WTC11 (cell line): ENCODE results near the gene FAM114A1. TPM values are rescaled to one million over a fixed set of nuclear protein-coding genes. Genes with fewer than 3 reads are reported as not detected.

ENCODE experiments used
- ATAC-seq: fragments of 200-7000 bp; cut with Tn5 transposase; 2 replicates; pipeline ENCODE4 v1.10.0; 2021; ENCODE audit warnings: mild to moderate bottlenecking, moderate library complexity
- CTCF ChIA-PET: fragments of 300-600 bp; sonication (Branson Sonifier 250); formaldehyde crosslinking; loops from one replicate; lab custom pipeline; 2021; ENCODE audit warnings: antibody characterized with exemption; lab: Charles Lee
- POLR2A ChIA-PET: fragments of 350-600 bp; sonication (Branson Sonifier 250); formaldehyde crosslinking; loops from one replicate; lab custom pipeline; 2021; ENCODE audit warnings: antibody characterized with exemption; lab: Charles Lee
- DNase-seq: peaks from one replicate; pipeline ENCODE4 v3.0.0; 2021; ENCODE audit warnings: low spot score
- H3K27ac Mint-ChIP-seq: 2 replicates; pipeline ENCODE4 v1.8.0; 2021; ENCODE audit warnings: mixed read lengths
- H3K27me3 Mint-ChIP-seq: 2 replicates; pipeline ENCODE4 v1.8.0; 2021; ENCODE audit warnings: low read depth, mild to moderate bottlenecking, moderate library complexity, mixed read lengths
- H3K36me3 Mint-ChIP-seq: 2 replicates; pipeline ENCODE4 v1.8.0; 2021; ENCODE audit warnings: mixed read lengths
- H3K4me1 Mint-ChIP-seq: 2 replicates; pipeline ENCODE4 v1.8.0; 2022; ENCODE audit warnings: mixed read lengths
- H3K4me3 Mint-ChIP-seq: 2 replicates; pipeline ENCODE4 v1.8.0; 2021; ENCODE audit warnings: mild to moderate bottlenecking, moderate library complexity, mixed read lengths
- H3K9me3 Mint-ChIP-seq: 2 replicates; pipeline ENCODE4 v1.8.0; 2021; ENCODE audit warnings: mixed read lengths
- ATF2 ChIP-seq: sonication (generic); formaldehyde crosslinking; IDR thresholded peaks from 2 replicates; pipeline ENCODE4 v1.8.1; 2022; ENCODE audit warnings: low read depth, missing genetic modification reagents, borderline replicate concordance
- CREM ChIP-seq: sonication (generic); formaldehyde crosslinking; IDR thresholded peaks from 2 replicates; pipeline ENCODE4 v1.8.1; 2022; ENCODE audit warnings: mild to moderate bottlenecking, missing genetic modification reagents, moderate library complexity
- ELF4 ChIP-seq: sonication (generic); formaldehyde crosslinking; IDR thresholded peaks from 2 replicates; pipeline ENCODE4 v1.8.1; 2022; ENCODE audit warnings: low read depth, mild to moderate bottlenecking, moderate library complexity, missing genetic modification reagents
- ESRRA ChIP-seq: sonication (generic); formaldehyde crosslinking; IDR thresholded peaks from 2 replicates; pipeline ENCODE4 v1.8.1; 2022; ENCODE audit warnings: mild to moderate bottlenecking, missing genetic modification reagents, borderline replicate concordance
- FOXP1 ChIP-seq: sonication (generic); formaldehyde crosslinking; IDR thresholded peaks from 2 replicates; pipeline ENCODE4 v1.8.0; 2022; ENCODE audit warnings: missing genetic modification reagents, mild to moderate bottlenecking, moderate library complexity, borderline replicate concordance
- GTF2I ChIP-seq: fragments of 250-450 bp; sonication (Bioruptor Pico); conservative IDR thresholded peaks from 2 replicates; pipeline ENCODE4 v1.4.0; 2021; ENCODE audit warnings: mild to moderate bottlenecking
- MXD4 ChIP-seq: fragments of 250-450 bp; sonication (Bioruptor Pico); IDR thresholded peaks from 2 replicates; pipeline ENCODE4 v1.8.0; 2021; ENCODE audit warnings: mild to moderate bottlenecking, moderate library complexity, borderline replicate concordance
- NFYB ChIP-seq: sonication (generic); formaldehyde crosslinking; conservative IDR thresholded peaks from 2 replicates; pipeline ENCODE4 v1.8.0; 2022; ENCODE audit warnings: low read depth, missing genetic modification reagents
- PRRX2 ChIP-seq: fragments of 250-450 bp; sonication (Bioruptor Pico); IDR thresholded peaks from 2 replicates; pipeline ENCODE4 v1.8.0; 2021; ENCODE audit warnings: mild to moderate bottlenecking
- ZBTB21 ChIP-seq: sonication (generic); formaldehyde crosslinking; IDR thresholded peaks from 2 replicates; pipeline ENCODE4 v1.8.1; 2023; ENCODE audit warnings: mild to moderate bottlenecking, missing genetic modification reagents, borderline replicate concordance
- total RNA-seq: library from RNA; stranded (reverse); gene quantifications from 3 replicates; pipeline ENCODE4 v1.2.3, GENCODE V29; 2021
- TF ChIP-seq, protein P1 (sequence below): sonication (generic); formaldehyde crosslinking; conservative IDR thresholded peaks from 2 replicates; pipeline ENCODE4 v1.8.1; 2022; ENCODE audit warnings: mild to moderate bottlenecking, missing genetic modification reagents
- TF ChIP-seq, protein P2 (sequence below): sonication (generic); formaldehyde crosslinking; IDR thresholded peaks from 2 replicates; pipeline ENCODE4 v1.8.1; 2023; ENCODE audit warnings: mild to moderate bottlenecking, missing genetic modification reagents, moderate library complexity
- TF ChIP-seq, protein P3 (sequence below): sonication (generic); formaldehyde crosslinking; IDR thresholded peaks from 2 replicates; pipeline ENCODE4 v1.8.0; 2022; ENCODE audit warnings: mild to moderate bottlenecking, missing genetic modification reagents
- TF ChIP-seq, protein P4 (sequence below): sonication (generic); formaldehyde crosslinking; IDR thresholded peaks from 2 replicates; pipeline ENCODE4 v1.8.1; 2023; ENCODE audit warnings: mild to moderate bottlenecking, missing genetic modification reagents
- TF ChIP-seq, protein P5 (sequence below): sonication (generic); formaldehyde crosslinking; IDR thresholded peaks from 2 replicates; pipeline ENCODE4 v1.8.0; 2022; ENCODE audit warnings: mild to moderate bottlenecking, missing genetic modification reagents
- TF ChIP-seq, protein P6 (sequence below): sonication (generic); formaldehyde crosslinking; IDR thresholded peaks from 2 replicates; pipeline ENCODE4 v1.8.1; 2023; ENCODE audit warnings: mild to moderate bottlenecking, missing genetic modification reagents, moderate library complexity
- TF ChIP-seq, protein P7 (sequence below): sonication (generic); formaldehyde crosslinking; IDR thresholded peaks from 2 replicates; pipeline ENCODE4 v1.8.1; 2023; ENCODE audit warnings: mild to moderate bottlenecking, moderate library complexity, missing genetic modification reagents
- TF ChIP-seq, protein P8 (sequence below): sonication (generic); formaldehyde crosslinking; IDR thresholded peaks from 2 replicates; pipeline ENCODE4 v1.8.0; 2022; ENCODE audit warnings: missing genetic modification reagents

Gene FAM114A1
- total RNA-seq, 1 experiment from 2014 or later = 17.6 TPM

GRCh38 chr4:38820329-38821061, 47.1 kb upstream of the FAM114A1 start:
- ChIA-PET CTCF (no interaction called here), POLR2A (no interaction called here)
- Mint-ChIP-seq H3K36me3 (peaks cover 7% of the 10 kb centered on the region), H3K27me3 (peaks cover 2% of the 10 kb centered on the region; the same call in 1 of the 2 replicates), H3K4me1 (no peaks in the 10 kb centered on the region), H3K27ac (no peak overlapping the region), H3K4me3 (no peak overlapping the region), H3K9me3 (peaks cover 35% of the 10 kb centered on the region)
- TF ChIP-seq, protein P1, sequence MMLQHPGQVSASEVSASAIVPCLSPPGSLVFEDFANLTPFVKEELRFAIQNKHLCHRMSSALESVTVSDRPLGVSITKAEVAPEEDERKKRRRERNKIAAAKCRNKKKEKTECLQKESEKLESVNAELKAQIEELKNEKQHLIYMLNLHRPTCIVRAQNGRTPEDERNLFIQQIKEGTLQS (CRISPR knock-in tag) = no peak
- TF ChIP-seq, protein P2, sequence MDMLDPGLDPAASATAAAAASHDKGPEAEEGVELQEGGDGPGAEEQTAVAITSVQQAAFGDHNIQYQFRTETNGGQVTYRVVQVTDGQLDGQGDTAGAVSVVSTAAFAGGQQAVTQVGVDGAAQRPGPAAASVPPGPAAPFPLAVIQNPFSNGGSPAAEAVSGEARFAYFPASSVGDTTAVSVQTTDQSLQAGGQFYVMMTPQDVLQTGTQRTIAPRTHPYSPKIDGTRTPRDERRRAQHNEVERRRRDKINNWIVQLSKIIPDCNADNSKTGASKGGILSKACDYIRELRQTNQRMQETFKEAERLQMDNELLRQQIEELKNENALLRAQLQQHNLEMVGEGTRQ (CRISPR knock-in tag) = no peak
- no peak for TF ChIP-seq ELF4 (CRISPR knock-in tag)
- TF ChIP-seq, protein P3, sequence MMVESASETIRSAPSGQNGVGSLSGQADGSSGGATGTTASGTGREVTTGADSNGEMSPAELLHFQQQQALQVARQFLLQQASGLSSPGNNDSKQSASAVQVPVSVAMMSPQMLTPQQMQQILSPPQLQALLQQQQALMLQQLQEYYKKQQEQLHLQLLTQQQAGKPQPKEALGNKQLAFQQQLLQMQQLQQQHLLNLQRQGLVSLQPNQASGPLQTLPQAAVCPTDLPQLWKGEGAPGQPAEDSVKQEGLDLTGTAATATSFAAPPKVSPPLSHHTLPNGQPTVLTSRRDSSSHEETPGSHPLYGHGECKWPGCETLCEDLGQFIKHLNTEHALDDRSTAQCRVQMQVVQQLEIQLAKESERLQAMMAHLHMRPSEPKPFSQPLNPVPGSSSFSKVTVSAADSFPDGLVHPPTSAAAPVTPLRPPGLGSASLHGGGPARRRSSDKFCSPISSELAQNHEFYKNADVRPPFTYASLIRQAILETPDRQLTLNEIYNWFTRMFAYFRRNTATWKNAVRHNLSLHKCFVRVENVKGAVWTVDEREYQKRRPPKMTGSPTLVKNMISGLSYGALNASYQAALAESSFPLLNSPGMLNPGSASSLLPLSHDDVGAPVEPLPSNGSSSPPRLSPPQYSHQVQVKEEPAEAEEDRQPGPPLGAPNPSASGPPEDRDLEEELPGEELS (CRISPR knock-in tag) = no peak
- TF ChIP-seq CREM (CRISPR knock-in tag) = no peak
- TF ChIP-seq MXD4 = no peak
- TF ChIP-seq, protein P4, sequence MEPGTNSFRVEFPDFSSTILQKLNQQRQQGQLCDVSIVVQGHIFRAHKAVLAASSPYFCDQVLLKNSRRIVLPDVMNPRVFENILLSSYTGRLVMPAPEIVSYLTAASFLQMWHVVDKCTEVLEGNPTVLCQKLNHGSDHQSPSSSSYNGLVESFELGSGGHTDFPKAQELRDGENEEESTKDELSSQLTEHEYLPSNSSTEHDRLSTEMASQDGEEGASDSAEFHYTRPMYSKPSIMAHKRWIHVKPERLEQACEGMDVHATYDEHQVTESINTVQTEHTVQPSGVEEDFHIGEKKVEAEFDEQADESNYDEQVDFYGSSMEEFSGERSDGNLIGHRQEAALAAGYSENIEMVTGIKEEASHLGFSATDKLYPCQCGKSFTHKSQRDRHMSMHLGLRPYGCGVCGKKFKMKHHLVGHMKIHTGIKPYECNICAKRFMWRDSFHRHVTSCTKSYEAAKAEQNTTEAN (CRISPR knock-in tag) = no peak
- TF ChIP-seq, protein P5, sequence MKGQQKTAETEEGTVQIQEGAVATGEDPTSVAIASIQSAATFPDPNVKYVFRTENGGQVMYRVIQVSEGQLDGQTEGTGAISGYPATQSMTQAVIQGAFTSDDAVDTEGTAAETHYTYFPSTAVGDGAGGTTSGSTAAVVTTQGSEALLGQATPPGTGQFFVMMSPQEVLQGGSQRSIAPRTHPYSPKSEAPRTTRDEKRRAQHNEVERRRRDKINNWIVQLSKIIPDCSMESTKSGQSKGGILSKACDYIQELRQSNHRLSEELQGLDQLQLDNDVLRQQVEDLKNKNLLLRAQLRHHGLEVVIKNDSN (CRISPR knock-in tag) = no peak
- TF ChIP-seq, protein P6, sequence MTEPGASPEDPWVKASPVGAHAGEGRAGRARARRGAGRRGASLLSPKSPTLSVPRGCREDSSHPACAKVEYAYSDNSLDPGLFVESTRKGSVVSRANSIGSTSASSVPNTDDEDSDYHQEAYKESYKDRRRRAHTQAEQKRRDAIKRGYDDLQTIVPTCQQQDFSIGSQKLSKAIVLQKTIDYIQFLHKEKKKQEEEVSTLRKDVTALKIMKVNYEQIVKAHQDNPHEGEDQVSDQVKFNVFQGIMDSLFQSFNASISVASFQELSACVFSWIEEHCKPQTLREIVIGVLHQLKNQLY (CRISPR knock-in tag) = no peak
- TF ChIP-seq ESRRA (CRISPR knock-in tag) = no peak
- no peak for TF ChIP-seq NFYB (CRISPR knock-in tag)
- TF ChIP-seq, protein P7, sequence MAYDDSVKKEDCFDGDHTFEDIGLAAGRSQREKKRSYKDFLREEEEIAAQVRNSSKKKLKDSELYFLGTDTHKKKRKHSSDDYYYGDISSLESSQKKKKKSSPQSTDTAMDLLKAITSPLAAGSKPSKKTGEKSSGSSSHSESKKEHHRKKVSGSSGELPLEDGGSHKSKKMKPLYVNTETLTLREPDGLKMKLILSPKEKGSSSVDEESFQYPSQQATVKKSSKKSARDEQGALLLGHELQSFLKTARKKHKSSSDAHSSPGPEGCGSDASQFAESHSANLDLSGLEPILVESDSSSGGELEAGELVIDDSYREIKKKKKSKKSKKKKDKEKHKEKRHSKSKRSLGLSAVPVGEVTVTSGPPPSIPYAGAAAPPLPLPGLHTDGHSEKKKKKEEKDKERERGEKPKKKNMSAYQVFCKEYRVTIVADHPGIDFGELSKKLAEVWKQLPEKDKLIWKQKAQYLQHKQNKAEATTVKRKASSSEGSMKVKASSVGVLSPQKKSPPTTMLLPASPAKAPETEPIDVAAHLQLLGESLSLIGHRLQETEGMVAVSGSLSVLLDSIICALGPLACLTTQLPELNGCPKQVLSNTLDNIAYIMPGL (CRISPR knock-in tag) = no peak
- no peak for TF ChIP-seq FOXP1 (CRISPR knock-in tag)
- TF ChIP-seq PRRX2 (CRISPR knock-in tag) = no peak
- TF ChIP-seq, protein P8, sequence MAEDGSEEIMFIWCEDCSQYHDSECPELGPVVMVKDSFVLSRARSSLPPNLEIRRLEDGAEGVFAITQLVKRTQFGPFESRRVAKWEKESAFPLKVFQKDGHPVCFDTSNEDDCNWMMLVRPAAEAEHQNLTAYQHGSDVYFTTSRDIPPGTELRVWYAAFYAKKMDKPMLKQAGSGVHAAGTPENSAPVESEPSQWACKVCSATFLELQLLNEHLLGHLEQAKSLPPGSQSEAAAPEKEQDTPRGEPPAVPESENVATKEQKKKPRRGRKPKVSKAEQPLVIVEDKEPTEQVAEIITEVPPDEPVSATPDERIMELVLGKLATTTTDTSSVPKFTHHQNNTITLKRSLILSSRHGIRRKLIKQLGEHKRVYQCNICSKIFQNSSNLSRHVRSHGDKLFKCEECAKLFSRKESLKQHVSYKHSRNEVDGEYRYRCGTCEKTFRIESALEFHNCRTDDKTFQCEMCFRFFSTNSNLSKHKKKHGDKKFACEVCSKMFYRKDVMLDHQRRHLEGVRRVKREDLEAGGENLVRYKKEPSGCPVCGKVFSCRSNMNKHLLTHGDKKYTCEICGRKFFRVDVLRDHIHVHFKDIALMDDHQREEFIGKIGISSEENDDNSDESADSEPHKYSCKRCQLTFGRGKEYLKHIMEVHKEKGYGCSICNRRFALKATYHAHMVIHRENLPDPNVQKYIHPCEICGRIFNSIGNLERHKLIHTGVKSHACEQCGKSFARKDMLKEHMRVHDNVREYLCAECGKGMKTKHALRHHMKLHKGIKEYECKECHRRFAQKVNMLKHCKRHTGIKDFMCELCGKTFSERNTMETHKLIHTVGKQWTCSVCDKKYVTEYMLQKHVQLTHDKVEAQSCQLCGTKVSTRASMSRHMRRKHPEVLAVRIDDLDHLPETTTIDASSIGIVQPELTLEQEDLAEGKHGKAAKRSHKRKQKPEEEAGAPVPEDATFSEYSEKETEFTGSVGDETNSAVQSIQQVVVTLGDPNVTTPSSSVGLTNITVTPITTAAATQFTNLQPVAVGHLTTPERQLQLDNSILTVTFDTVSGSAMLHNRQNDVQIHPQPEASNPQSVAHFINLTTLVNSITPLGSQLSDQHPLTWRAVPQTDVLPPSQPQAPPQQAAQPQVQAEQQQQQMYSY (CRISPR knock-in tag) = no peak
- TF ChIP-seq GTF2I (CRISPR knock-in tag) = no peak
- TF ChIP-seq ZBTB21 (CRISPR knock-in tag) = no peak
- TF ChIP-seq ATF2 = no peak
- DNase-seq (no peak), ATAC-seq (no peak)
